Fibroblast of the conjunctiva (primary cell): ENCODE results near the gene JKAMP.
"Not testable (repeated sequence)": the region's sequence is repeated elsewhere in the genome, so short reads cannot be mapped to it uniquely, and the experiment has no call there.

ENCODE experiments used
- DNase-seq: peaks from one replicate; pipeline ENCODE4 v3.0.0-alpha.2; 2010; ENCODE audit warnings: low read depth

Gene JKAMP, protein sequence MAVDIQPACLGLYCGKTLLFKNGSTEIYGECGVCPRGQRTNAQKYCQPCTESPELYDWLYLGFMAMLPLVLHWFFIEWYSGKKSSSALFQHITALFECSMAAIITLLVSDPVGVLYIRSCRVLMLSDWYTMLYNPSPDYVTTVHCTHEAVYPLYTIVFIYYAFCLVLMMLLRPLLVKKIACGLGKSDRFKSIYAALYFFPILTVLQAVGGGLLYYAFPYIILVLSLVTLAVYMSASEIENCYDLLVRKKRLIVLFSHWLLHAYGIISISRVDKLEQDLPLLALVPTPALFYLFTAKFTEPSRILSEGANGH

DNA sequence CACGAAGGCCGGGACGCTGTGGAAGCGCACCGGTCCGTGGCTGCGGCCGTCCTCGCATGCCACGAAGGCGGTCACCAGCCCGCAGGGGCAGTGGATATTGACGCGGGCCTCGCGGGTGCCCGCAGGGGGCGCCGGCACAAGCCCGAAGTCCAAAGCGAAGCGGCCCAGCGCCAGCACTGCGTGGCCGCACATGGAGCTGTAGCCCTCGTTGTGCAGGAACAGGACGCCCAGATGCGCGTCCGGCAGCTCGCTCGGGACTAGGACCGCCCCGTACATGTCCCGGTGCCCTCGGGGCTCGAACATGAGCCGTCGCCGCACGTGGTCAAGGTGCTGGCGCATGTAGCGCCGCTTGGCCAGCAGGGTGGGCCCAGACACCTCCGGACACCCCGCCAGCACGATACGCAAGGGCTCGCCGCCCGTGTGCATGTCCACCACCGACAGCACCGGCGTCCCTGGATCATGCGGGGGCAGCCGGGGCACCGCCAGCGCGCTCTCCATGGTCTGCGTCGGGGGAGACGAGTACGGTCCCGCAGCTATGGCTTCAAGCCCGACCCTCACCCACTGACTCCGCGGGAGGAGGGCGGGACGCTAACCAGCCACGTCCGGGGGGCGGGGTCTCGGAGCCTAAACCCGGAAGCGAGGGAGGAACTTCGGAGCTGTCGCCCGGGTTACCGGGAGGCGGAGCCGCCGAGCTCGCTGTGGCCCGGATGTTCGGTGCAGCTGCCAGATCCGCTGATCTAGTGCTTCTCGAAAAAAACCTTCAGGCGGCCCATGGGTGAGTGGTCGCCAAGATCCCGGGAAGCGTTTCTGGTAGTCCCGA is at the start of gene JKAMP, which contains the start of gene L3HYPDH:
Gene JKAMP (plus strand): TSS at position 699 of the 820 bp plus-strand sequence. CDS start 73 bp downstream, at position 772.
Gene L3HYPDH (minus strand): TSS at position 590 of the 820 bp plus-strand sequence. CDS start 92 bp downstream, at position 498.
- peak; percentile 90 for DNase-seq

DNA sequence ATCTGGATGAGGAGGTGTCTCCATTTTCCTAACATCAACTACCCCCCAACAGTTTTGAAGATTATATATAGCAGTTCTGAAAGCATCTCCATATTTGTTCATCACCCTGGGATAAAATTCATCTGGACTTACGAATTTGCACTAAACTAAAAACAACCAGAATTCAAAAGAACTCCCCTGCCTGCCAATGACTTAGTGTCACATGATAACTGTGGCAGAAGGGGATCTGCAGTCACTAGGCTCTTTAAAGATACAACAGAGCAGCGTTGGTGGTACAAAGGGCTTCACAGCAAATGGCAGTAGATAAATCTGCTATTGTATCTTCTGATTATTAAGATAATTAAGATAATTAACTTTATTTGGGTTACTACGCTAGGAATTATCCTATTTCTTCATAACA is 49.2 kb upstream of the JKAMP start:
- DNase-seq: no peak

DNA sequence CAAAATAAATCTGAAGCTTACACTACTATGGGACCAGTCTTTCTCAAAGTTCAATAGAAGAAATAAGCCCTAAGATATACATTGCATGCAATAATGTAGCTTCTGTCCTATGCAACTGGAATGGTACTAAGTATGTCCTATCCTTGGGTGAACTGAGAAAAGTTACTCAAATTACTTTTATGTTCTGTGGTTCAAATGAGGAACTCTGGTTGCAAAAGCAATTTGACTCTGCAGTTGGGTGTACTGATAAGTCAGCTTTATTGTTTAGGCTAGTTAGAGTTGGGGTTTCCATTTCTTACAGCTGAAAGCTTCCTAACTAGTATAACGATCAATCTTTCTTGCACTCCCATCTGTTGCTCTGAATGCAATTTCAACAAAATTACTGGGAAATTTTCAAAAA is 48.3 kb upstream of the JKAMP start:
- no peak for DNase-seq

DNA sequence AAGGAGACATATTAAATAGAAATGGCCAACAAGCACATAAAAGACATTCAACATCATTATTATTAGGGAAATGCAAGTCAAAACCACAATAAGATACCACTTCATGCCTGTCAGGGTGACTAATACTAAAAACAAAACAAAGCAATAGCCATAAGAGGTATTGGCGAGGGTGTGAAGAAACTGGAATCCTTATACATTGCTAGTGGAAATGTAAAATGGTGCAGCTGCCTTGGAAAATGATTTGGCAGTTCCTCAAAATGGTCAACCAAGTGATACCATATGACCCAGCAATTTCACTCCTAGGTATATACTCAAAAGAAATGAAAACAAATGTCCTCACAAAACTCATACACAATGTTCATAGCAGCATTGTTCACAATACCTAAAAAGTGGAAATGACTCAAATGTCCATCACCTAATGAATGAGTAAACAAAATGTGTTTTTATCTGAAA is 46.1 kb upstream of the JKAMP start:
- DNase-seq: peak; percentile 68

DNA sequence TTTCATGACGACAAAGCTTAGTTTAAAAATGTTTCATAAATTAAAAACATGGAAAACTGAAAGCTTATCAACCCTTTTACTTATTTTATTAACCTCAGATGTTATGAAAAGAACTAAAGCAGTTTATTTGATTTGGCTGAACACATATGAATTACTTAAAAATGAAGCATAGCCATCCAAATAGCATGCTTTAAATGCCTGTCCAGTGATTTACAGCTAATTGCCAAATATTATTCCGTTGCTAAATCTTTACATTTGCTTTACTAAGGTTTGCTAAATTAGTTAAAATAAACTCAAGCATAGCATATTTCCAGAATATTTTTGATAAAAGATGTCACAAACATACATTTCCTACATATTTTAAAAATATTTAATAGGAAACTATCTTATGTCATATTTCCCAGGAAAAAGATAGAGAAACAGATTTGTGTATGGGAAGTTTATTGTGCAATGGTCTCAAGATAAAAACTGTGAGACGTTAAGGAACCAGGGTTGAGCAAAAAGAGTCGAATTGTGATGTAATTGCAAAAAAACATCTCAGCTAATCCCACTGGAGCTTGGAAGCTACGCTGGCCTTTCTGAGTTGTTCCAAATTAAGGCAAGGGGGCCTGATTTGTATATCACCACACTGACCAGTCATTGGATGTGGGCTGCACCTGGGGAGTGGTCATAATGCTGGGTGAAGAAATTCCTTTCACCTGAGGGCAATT is 44.9 kb upstream of the JKAMP start:
- peak; percentile 29 for DNase-seq

DNA sequence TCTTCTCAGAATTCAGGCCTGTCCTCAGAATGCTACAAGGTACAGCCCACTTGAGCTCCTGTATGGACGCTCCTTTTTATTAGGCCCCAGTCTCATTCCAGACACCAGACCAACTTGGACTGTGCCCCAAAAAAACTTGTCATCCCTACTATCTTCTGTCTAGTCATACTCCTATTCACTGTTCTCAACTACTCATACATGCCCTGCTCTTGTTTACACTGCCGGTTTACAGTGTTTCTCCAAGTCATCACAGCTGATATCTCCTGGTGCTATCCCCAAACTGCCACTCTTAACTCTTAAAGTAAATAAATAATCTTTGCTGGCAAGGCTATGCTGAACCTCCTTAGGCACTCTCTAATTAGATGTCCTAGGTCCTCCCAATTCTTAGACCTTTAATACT is 35.6 kb upstream of the JKAMP start:
- not testable (repeated sequence) for DNase-seq

DNA sequence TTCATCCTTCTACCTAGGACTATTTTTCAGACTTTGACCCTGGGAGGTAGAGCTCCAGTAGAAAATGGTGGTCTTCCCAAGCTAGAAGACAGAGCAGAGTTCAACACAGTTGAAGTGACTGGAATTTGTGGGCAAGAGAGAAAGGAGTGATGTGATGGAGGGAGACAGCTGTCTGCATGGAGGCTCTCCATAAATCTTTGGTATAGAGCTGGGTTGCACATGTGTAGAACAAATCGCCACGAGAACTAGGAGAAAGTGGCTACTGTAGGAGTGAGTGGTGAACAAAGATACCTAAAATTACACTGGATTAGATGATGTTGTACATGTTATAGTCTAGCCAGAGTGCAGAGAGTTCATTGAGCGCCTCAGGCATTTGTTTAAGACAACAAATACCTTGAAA is 33.6 kb upstream of the JKAMP start:
- DNase-seq: no peak

DNA sequence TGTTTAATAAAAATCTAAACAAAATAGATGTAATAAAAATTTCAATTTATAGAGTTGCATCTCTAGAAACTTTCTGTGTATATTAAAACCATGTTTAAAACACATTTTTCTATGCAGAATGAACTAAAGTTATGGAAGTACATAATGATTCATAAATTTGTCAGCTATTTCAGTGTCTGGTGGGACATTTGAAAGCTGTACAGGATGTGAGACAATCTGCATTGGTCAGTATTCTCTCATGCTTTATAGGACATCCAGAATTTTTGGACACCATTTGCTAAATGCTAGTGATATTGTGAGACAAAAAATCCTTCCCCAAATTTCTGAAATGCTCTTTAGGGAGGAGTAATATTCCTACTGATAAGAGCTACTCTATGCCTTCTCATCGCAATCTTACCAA is 32.5 kb upstream of the JKAMP start:
- DNase-seq: no peak

DNA sequence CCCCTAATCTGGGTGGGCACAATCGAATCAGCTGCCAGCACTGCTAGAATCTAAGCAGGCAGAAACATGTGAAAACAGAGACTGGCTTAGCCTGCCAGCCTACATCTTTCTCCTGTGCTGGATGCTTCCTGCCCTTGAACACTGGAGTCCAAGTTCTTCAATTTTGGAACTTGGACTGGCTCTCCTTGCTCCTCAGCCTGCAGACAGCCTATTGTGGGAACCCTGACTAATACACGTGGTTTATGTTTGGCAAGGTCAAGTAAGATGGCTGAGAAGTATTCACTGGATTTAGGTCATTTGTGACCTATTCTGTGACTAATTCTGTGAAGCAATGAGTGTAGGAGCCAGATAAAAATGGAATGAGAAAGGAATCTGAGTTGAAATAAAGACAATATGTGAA is 30.2 kb upstream of the JKAMP start:
- DNase-seq: peak; percentile 73

DNA sequence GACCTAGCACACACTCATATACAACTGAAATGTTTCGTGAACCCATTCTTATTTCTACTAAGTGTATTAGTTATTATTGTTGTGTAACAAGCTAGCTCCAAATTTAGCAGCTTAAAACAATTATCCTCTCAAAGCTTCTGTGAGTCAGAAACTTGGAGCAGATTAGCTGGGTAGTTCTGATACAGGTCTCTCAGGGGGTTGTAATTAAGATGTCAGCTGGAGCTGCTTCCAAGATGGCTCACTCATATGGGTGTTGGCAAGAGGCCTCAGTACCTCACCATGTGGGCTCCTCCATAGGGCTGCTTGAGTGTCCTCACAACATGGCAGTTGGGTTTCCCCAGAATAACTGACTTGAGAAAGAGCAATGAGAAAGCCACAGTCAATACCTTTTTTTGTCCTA is 28.9 kb upstream of the JKAMP start:
- peak; percentile 63 for DNase-seq

DNA sequence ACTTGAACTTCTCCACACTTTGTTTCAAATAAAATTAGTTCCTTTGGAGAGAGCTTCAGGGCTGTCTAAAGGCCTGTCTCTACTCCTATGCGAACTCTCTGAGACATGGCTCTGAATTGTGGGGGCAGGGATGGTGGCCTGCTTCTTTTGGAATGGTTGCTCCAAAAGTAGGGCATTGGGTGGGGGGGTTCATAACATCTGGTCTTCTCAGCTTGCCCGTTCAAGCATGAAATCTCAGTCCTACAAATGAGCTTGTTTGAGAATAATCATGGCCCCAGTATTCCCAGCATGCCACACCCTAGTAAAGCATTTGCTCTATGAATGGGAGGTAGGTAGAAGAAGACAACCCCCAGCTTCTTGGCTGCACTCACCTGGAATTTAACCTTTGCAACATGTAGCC is 25.8 kb upstream of the JKAMP start:
- DNase-seq: no peak

DNA sequence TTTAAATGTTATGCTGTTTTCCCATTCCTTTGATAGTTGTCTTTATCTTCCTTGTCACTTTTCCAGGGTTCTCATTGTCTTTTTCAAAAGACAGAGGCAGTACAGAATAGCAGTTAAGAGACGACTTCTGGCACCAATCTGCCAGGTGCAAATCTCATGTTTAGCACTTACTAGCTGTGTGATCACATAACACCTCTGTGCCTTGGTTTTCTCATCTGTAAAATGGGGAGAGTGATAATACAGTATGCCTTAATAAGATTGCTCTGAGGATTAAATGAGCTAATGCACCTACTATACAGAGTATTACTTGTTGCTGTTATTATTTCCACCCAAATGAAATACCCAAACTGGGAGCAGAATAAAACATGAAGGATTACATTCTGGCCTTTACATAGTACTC is 23.9 kb upstream of the JKAMP start:
- no peak for DNase-seq

DNA sequence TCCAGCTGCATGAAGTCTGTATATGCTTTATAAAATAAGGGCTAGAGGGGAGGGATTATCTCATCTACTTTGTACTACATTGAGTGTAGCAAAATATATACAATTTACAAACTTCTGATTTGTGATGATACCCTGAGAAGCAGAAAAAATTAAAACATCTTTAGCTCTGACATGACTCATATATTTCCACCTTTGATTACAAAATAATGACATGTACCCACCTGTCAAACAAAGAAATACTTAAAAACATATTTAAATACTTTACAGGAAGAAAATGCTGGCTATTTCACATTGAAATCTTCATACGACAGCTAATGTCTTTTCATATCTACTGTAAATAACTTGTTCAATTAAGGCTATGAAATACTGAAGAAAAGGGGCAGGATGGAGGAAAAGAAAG is 22.4 kb upstream of the JKAMP start:
- no peak for DNase-seq

DNA sequence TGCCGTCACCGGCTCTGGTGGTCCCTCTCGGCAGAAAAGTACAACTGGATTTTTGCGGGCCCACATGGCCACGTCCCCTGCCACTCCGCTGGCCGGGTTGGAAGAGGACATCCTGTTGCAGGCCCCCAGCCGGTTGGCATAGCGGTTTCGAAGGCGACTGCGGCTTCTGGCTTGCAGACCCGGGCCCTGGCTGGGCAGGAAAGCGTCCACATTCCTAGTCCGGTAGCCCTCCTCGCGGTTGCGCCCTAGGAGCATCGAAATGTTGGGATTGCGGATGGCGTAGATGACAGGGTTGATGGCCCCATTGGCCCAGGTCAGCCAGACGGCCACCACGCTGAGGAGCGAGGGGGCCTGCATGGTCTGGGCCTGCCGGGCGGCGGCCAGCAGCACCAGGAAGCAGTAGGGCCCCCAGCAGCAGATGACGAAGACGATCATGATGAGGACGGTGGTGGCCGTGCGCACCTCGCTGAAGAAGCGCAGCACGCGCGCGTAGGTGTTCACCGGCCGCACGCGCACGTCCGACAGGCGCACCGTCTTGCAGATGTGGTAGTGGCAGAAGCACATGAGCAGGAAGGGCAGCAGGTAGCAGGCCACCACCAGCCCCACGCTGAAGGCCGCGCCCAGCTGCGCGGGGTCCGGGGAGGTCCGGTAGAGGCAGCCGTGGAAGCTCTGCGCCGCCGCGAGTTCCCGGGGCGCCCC is 20.4 kb upstream of the JKAMP start:
- DNase-seq: no peak

DNA sequence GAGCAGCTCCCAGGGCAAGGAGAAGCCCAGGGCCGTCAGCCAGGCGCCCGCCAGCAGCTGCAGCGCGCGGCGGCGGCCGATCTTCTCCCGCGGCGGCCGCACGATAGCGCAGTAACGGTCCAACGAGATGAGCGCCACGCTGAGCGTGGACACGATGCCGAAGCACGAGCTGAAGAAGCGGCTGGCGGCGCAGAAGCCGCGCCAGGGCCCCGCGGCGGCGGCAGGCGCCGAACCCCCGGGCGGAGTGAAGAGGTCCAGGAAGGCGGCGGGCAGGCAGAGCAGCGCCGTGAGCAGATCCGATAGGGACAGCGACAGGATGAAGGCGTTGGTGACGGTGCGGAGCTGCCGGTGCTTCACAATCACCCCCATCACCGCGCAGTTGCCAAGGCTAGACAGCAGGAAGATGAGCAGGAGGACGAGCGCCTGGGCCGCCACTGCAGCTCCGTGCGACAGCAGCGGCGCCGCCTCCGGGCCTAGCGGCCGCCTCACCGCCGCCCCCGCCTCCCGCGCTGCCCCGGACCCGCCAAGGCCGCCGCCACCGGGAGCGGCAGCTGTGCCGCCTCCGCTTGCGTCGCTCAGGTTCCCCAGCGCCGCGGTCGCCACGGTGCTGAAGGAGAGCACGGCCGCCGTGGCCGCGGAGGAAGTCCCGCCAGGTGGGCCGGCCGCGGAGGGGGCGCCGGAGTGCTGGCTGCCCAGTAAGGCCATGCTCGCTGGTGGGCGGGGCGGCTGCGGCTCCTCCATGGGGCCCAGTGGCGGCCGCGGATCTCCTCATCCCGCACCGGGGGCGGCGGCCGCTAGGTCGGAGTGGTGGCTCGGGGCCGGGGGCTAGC is 19.6 kb upstream of the JKAMP start:
- no peak for DNase-seq

DNA sequence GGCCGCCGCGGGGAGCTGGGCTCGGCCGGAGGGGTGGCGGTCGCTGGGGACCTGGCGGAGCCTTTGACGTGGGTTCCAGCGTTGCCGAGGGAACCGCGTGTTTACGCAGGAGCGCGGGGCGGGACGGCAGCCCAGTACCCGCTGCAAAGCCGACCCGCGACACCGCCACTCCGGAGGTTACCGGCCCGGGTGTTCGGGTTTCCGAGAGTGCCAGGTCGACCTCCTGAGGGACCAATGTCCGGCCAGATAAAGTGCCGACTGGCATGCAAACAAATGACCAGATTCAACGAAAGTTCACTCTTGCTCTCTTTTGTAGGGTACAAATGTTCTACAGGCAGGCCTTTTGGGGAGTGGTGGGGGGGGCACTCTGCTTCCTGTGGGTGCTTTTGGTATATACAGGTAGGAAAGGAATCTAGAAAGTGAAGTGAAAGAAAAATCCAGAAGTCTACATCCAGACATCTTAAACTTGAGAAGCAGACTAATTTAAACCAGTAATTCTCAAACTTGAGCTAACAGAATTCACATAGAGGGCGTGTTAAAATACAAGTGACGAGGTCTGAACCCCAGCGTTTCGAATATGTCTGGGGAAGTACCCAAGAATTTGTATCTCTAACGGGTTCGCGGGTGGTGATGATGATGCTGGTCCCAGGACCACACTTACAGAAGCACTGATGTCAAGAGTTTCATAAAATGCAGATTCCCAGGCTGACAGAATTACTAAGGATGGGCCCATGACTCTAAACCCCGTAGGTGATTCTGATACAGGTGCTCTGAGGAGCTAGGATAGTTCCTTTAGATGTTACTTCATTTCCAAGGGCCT is 18.8 kb upstream of the JKAMP start, which contains the start of gene GPR135:
Gene GPR135 (minus strand): TSS at position 65 of the 820 bp plus-strand sequence. CDS start 154 bp downstream, outside the sequence.
- no peak for DNase-seq

DNA sequence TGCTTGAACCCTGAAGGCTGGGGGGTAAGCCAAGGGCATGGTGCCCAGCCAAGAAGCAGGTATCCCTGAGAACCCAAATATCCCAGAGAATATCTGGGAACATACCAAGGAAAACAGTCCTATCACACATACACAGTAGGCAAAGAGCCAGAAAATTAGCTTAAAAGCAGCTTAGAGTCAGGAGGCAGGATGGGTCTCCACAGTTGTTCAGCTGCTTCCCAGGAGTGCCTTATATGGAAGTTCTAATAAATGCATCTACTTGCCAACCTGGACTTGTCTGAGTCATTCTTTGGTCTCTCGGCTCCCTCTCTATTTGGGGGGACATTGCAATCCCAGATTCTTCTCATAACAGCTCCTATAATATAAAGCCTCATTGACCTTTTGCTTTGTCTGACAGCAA is 10.1 kb upstream of the JKAMP start:
- DNase-seq: no peak

DNA sequence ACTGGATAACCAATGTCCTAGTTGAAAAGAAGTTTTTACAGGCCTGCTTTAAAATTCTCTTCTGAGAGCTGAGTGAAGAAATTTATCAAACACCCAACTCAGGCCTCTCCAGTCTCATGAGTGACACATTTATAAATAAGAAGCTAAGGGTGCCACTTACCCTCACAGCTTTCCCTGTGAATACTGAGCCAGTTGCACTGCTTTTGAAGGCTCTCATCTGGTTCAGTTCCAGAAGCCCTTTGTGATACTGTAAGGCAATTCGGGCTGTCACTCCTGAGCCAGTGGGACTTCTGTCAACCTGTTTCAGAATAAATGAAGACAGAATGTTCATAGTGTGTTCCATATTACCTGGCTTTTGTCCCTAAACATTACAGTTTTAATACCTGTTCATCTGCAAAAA is 8.6 kb upstream of the JKAMP start:
- no peak for DNase-seq

DNA sequence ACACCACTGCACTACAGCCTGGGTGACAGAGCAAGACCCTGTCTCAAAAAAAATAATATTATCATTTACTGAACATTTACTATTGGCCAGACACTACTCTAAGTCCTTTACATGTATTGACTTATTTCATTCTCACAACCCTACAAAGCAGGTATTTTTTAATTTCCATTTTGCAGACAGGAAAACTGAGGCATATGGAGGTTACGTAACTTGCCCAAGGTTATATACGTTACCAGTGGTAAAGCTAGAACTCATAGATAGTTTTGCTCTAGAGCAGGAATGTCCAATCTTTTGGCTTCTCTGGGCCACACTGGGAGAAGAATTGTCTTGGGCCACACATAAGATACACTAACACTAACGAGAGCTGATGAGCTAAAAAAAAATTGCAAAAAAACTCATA is 5.8 kb upstream of the JKAMP start:
- DNase-seq: no peak

DNA sequence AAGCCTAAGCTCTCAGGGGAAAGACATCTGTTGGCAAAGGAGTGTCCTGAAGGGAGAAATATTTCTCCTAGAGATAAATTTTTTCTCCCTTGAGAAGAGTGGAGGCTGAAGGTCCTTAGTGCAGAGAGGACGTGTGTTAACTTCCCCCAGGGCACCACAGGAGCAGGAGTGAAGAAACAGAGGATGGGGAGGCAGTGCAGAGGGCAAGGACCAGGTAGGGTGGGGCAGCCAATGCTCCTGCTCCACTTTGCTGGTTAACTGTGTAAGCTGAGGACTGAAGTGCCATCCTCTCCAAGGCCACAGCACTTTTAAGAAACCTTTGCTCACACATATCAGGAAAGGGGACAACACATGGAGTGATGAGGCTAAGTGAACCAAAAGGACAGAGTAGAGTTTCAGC is 4.2 kb upstream of the JKAMP start:
- no peak for DNase-seq
